Stomach (tissue), 4 donors: ENCODE measurements around the gene WWC2.

Experiments
- POLR2AphosphoS5 ChIP-seq, 3 donors: sonication (generic); formaldehyde crosslinking; IDR thresholded peaks; one replicate each; pipeline ENCODE4 v1.6.1; 2016; ENCODE audit warnings: antibody characterized with exemption in 3 of 3
- TF ChIP-seq, protein P1 (sequence below), 7 experiments: fragments of 450-650 bp in 4 of 7; fragments of 200-600 bp in 3 of 7; sonication (generic) in 3 of 7; IDR thresholded peaks; one replicate each; pipeline ENCODE4 v1.5.1; 2016 to 2019; ENCODE audit warnings: antibody characterized with exemption in 7 of 7, control low read depth in 2 of 7, mild to moderate bottlenecking in 1 of 7

GRCh38 chr4:183202523-183202922 is 103.5 kb downstream of the WWC2 start:
- TF ChIP-seq, protein P1, sequence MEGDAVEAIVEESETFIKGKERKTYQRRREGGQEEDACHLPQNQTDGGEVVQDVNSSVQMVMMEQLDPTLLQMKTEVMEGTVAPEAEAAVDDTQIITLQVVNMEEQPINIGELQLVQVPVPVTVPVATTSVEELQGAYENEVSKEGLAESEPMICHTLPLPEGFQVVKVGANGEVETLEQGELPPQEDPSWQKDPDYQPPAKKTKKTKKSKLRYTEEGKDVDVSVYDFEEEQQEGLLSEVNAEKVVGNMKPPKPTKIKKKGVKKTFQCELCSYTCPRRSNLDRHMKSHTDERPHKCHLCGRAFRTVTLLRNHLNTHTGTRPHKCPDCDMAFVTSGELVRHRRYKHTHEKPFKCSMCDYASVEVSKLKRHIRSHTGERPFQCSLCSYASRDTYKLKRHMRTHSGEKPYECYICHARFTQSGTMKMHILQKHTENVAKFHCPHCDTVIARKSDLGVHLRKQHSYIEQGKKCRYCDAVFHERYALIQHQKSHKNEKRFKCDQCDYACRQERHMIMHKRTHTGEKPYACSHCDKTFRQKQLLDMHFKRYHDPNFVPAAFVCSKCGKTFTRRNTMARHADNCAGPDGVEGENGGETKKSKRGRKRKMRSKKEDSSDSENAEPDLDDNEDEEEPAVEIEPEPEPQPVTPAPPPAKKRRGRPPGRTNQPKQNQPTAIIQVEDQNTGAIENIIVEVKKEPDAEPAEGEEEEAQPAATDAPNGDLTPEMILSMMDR (IDR thresholded peaks at IDR 0.05), result no peak
- no peak for TF ChIP-seq POLR2AphosphoS5 (IDR thresholded peaks at IDR 0.05)
